Left ventricle myocardium inferior (tissue), 1 donor: ENCODE results near the gene TUBA4A. TPM values are rescaled to one million over a fixed set of nuclear protein-coding genes. Genes with fewer than 3 reads are reported as not detected.
"Not testable (repeated sequence)": the region's sequence is repeated elsewhere in the genome, so short reads cannot be mapped to it uniquely, and the experiment has no call there.

Experiments
- DNase-seq: peaks from one replicate; pipeline ENCODE4 v3.0.0-alpha.2; 2020
- H3K27ac ChIP-seq: fragments of 200-600 bp; replicated peaks from 2 replicates; pipeline ENCODE4 v1.8.0; 2021
- H3K27me3 ChIP-seq: fragments of 200-600 bp; 2 replicates; pipeline ENCODE4 v1.8.0; 2021; ENCODE audit warnings: low read depth
- H3K36me3 ChIP-seq: fragments of 200-600 bp; 2 replicates; pipeline ENCODE4 v1.8.0; 2021
- H3K4me1 ChIP-seq: fragments of 200-600 bp; 2 replicates; pipeline ENCODE4 v1.8.0; 2021
- H3K4me3 ChIP-seq: fragments of 200-600 bp; 2 replicates; pipeline ENCODE4 v1.8.0; 2021; ENCODE audit warnings: mild to moderate bottlenecking, moderate library complexity
- H3K9me3 ChIP-seq: fragments of 200-600 bp; replicated peaks from 2 replicates; pipeline ENCODE4 v1.8.0; 2021
- intact Hi-C: fragments of 100-400 bp; cut with micrococcal nuclease; formaldehyde crosslinking; loops from one replicate; pipeline ENCODE4 v1.11.0; 2022
- total RNA-seq: library from RNA; stranded (reverse); fragmentation: NEBNext Ultra II Directional; extraction: Animal tissue kit (Norgen Biotek cat#: 25700); gene quantifications from one replicate; pipeline ENCODE4 v1.2.1, GENCODE V29; 2021
- TF ChIP-seq, protein P1 (sequence below): fragments of 200-600 bp; IDR thresholded peaks from 2 replicates; pipeline ENCODE4 v1.8.0; 2021; ENCODE audit warnings: antibody characterized with exemption, mild to moderate bottlenecking, borderline replicate concordance
- donor health status: DM: no; HTN: yes; CAD: no; lungs with severe emphysema.

TUBA4A gene
- total RNA-seq, 1 donor from 2014 or later = 130 TPM

DNA sequence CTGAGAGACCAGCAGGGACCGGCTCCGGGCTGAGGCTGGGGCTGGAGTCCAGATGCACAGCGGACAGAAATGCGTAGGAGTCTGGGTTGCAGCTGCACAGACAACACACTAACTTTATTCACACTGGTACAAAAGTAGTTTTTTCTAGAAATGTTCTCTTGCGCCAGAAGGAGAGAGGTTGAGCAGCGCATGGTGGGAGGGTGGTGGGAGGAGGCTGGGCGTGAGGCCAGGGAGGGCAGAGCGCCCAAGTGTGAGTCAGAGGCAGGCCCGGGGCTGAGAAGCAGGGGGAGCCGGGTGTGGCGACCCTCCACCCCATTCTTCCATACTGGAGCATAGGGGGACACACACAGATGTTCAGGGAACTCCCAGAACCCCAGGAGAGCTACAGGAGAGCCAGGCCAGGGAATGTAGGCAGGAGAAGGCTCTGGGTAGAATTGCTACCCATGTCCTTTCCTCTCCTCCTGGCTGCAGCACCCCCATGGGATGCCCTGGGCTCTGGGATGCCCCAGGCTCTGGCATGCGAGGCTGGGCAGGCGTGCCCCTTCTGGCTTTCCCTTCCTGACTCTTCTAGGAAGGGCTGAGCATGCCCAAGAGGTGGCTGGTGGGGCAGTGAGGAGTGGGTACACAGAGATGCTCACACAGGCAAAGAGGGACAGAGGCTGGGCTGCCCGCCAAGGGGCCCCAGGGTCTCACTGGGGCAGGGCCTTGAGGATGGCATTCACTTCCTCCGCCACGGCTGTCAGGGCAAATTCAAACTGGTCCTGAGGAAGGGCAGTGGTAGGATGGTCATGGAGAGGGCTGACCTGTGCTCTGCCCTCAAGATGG, 36.0 kb upstream of the TUBA4A start:
- peak; percentile 79 for DNase-seq
- TF ChIP-seq, protein P1, sequence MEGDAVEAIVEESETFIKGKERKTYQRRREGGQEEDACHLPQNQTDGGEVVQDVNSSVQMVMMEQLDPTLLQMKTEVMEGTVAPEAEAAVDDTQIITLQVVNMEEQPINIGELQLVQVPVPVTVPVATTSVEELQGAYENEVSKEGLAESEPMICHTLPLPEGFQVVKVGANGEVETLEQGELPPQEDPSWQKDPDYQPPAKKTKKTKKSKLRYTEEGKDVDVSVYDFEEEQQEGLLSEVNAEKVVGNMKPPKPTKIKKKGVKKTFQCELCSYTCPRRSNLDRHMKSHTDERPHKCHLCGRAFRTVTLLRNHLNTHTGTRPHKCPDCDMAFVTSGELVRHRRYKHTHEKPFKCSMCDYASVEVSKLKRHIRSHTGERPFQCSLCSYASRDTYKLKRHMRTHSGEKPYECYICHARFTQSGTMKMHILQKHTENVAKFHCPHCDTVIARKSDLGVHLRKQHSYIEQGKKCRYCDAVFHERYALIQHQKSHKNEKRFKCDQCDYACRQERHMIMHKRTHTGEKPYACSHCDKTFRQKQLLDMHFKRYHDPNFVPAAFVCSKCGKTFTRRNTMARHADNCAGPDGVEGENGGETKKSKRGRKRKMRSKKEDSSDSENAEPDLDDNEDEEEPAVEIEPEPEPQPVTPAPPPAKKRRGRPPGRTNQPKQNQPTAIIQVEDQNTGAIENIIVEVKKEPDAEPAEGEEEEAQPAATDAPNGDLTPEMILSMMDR = no peak
- H3K4me3 ChIP-seq = no peak overlapping the region
- peak overlapping the region; percentile 66 for H3K27ac ChIP-seq
- H3K9me3 ChIP-seq = no peaks in the 10 kb centered on the region
- H3K36me3 ChIP-seq = peaks cover 15% of the 10 kb centered on the region
- peaks cover 32% of the 10 kb centered on the region for H3K4me1 ChIP-seq
- intact Hi-C loops = no loop called here
- H3K27me3 ChIP-seq = no peaks in the 10 kb centered on the region

DNA sequence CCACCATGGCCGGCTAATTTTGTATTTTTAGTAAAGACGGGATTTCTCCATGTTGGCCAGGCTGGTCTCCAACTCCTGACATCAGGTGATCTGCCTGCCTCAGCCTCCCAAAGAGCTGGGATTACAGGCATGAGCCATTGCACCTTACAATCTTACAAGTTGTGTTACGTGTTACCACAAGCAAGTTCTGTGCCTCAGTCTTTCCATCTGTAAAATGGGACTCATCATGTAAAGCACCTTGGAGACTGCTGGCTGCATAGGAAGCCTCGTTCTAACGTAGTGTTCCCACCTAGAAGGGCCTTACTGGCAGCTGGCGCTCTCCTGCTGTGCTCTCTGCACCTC, 35.4 kb upstream of the TUBA4A start:
- Histone ChIP-seq H3K36me3 (peaks cover 20% of the 10 kb centered on the region), H3K4me3 (no peak overlapping the region), H3K27me3 (no peaks in the 10 kb centered on the region), H3K27ac (peak overlapping the region; percentile 66), H3K4me1 (peaks cover 30% of the 10 kb centered on the region), H3K9me3 (no peaks in the 10 kb centered on the region)
- intact Hi-C loops = no loop called here
- DNase-seq = no peak
- TF ChIP-seq, protein P1 = no peak

DNA sequence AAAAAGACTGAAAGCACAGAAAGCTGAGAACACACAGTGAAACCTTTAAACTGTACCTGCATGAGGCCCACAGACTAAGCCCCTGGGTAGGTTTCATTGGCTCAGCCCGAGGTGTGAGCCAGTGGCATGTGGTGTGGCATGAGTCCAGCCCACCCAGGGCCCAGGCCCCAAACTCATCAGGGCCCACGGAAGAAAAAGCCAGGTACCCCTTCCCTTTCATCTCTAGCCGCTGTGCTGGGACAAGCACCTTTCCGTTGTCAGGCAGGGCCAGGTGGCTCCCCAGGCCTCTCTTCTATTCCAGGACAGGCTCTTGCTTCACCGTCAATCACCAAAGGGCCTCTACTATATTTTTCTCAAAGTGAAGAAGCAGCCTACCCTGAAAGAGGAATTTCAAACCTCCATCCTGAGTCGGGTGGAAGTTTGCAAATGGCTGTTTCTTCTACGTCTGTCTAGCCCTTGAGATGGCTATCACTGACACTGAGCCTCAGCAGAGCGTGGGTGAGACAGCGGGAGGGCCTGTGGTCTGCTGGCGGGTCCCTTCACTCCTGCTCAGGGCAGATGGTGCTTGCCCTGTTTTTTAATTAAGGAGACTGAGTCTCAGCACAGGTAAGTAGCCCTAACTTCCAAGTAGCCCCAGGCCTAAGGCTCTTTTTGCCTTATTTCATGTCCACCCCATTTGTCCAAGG, 34.0 kb upstream of the TUBA4A start:
- H3K4me1 ChIP-seq = peaks cover 38% of the 10 kb centered on the region
- no peak for DNase-seq
- H3K36me3 ChIP-seq = peaks cover 35% of the 10 kb centered on the region
- no peaks in the 10 kb centered on the region for H3K9me3 ChIP-seq
- no peak overlapping the region for H3K27ac ChIP-seq
- TF ChIP-seq, protein P1 = no peak
- no peaks in the 10 kb centered on the region for H3K27me3 ChIP-seq
- H3K4me3 ChIP-seq = no peak overlapping the region
- intact Hi-C loops = no loop called here

DNA sequence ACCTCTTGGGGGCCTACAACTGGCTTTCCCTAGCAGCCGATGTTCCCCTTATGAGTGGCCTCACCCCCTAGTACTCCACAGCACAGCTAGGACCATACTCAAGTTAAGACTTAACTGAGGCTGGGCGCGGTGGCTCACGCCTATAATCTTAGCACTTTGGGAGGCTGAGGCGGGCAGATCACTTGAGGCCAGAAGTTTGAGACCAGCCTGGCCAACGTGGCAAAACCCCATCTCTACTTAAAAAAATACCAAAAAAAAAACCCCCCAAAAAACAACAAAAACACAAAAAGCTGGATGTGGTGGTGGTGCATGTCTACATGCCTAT, 33.4 kb upstream of the TUBA4A start:
- peaks cover 41% of the 10 kb centered on the region for H3K36me3 ChIP-seq
- H3K27ac ChIP-seq, DNase-seq, H3K9me3 ChIP-seq, H3K4me3 ChIP-seq, intact Hi-C loops, H3K27me3 ChIP-seq: not testable (repeated sequence)
- H3K4me1 ChIP-seq = peaks cover 43% of the 10 kb centered on the region

DNA sequence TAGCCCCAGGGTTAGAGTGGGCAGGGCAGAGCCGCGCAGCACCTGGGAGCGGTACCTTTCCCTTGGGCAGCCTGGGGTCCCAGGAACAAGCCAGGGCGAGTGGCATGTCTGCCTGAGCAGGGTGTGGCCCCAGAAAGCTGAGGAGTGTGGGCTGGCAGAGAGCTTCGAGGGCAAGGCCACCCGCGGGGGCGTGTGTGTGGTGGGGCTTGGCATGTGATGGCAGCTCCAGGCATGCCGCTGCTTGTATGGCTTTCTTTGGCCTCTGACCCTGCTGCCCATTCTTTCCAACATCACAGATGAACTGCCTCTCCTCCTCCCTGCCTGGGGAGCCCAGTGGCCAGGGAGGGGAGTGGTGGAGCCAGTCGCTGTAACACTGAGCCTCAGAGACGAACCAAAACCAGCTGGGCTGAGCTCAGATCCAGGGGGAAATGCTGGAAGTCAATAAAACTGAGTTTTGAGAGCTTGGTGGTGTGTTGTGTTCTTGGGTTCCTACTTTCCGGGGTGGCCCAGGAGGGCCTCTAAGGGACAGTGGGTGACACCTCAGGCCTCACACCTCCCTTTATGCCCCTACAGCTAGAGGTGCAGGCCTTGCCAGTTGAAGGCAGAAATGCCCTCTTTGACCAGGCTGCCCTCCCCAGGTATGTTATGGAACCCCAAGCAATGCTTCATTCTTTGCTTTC, 32.9 kb upstream of the TUBA4A start:
- peaks cover 48% of the 10 kb centered on the region for H3K4me1 ChIP-seq
- intact Hi-C loops = no loop called here
- TF ChIP-seq, protein P1 = no peak
- H3K9me3 ChIP-seq = no peaks in the 10 kb centered on the region
- DNase-seq = no peak
- H3K27me3 ChIP-seq = no peaks in the 10 kb centered on the region
- no peak overlapping the region for H3K4me3 ChIP-seq
- no peak overlapping the region for H3K27ac ChIP-seq
- H3K36me3 ChIP-seq = peaks cover 46% of the 10 kb centered on the region
